HCT116 (cell line): ENCODE results near the gene FGG. TPM values are rescaled to one million over a fixed set of nuclear protein-coding genes. Genes with fewer than 3 reads are reported as not detected.
"Not testable (repeated sequence)": the region's sequence is repeated elsewhere in the genome, so short reads cannot be mapped to it uniquely, and the experiment has no call there.

Experiments
- ATAC-seq: fragments of 200-7000 bp; cut with Tn5 transposase; 2 replicates; pipeline ENCODE4 v1.9.1; 2020; ENCODE audit warnings: mild to moderate bottlenecking, moderate library complexity
- BruUV-seq: library from RNA; stranded (reverse); fragments of 400-500 nt; replicated peaks from 2 replicates; lab custom pipeline; 2021; lab: Mats Ljungman, UMichigan
- CTCF ChIA-PET: fragments of 300-600 bp; sonication (Branson Sonifier 250); formaldehyde crosslinking; loops from one replicate; lab custom pipeline; 2021; ENCODE audit warnings: antibody characterized with exemption; lab: Charles Lee
- POLR2A ChIA-PET: fragments of 300-600, 350-600 bp; sonication (Branson Sonifier 250); formaldehyde crosslinking; loops from one replicate; lab custom pipeline; 2021; ENCODE audit warnings: antibody characterized with exemption; lab: Charles Lee
- RAD21 ChIA-PET, 2 experiments: fragments of 300-600 bp; sonication (Branson Sonifier 250); formaldehyde crosslinking; loops; one replicate each; lab custom pipeline; 2023; ENCODE audit warnings: low total read pairs in 2 of 2; ENCODE audit not compliant: uncharacterized antibody in 2 of 2, unreplicated experiment in 2 of 2, low non-redundant PET in 1 of 2; lab: Charles Lee
- DNase-seq: peaks from one replicate; pipeline ENCODE4 v3.0.0-alpha.2; 2010; ENCODE audit warnings: low read depth, low spot score
- H2AFZ ChIP-seq: fragments of 200-600 bp; shearing (Covaris generic), sonication (generic); 2 replicates; pipeline ENCODE4 v1.6.1; 2017; ENCODE audit warnings: low read depth, mixed run types, mixed read lengths, antibody characterized with exemption, low read length; ENCODE audit not compliant: poor library complexity, severe bottlenecking
- H3K27ac ChIP-seq: 2 replicates; pipeline ENCODE4 v1.5.1; 2012; ENCODE audit warnings: low read depth, low read length
- H3K27me3 ChIP-seq: fragments of 200-600 bp; sonication (generic); 2 replicates; pipeline ENCODE4 v1.6.1; 2016; ENCODE audit warnings: mixed run types, low read length, mixed read lengths; ENCODE audit not compliant: insufficient read depth
- H3K36me3 ChIP-seq, 2 experiments: fragments of 200-500 bp in 1 of 2; fragments of 200-600 bp in 1 of 2; sonication (Bioruptor generic) in 1 of 2; sonication (generic) in 1 of 2; 2 replicates each; pipeline versions ENCODE4 v1.5.1 to v1.6.1; 2014 to 2016; ENCODE audit warnings: low read length in 2 of 2, inconsistent platforms in 1 of 2, mixed read lengths in 1 of 2, mixed run types in 1 of 2; ENCODE audit not compliant: insufficient read depth in 2 of 2, control insufficient read depth in 1 of 2
- H3K4me1 ChIP-seq, 2 experiments: fragments of 200-600 bp in 1 of 2; sonication (generic) in 1 of 2; 2 replicates each; pipeline versions ENCODE4 v1.5.1 to v1.6.1; 2012 to 2017; ENCODE audit warnings: low read length in 2 of 2, inconsistent platforms in 1 of 2, mild to moderate bottlenecking in 1 of 2, mixed read lengths in 1 of 2, mixed run types in 1 of 2, moderate library complexity in 1 of 2; ENCODE audit not compliant: insufficient read depth in 2 of 2, control insufficient read depth in 1 of 2
- H3K4me2 ChIP-seq: fragments of 200-600 bp; sonication (generic); 2 replicates; pipeline ENCODE4 v1.6.1; 2017; ENCODE audit warnings: mixed run types, low read length, mixed read lengths
- H3K4me3 ChIP-seq, 2 experiments: fragments of 200-600 bp in 1 of 2; sonication (generic) in 1 of 2; replicated peaks in 1 of 2; 2 replicates each; pipeline ENCODE4 v1.5.1; 2011 to 2016; ENCODE audit warnings: low read length in 2 of 2, control low read depth in 1 of 2, low read depth in 1 of 2, mild to moderate bottlenecking in 1 of 2, mixed read lengths in 1 of 2, mixed run types in 1 of 2
- H3K79me2 ChIP-seq: fragments of 200-600 bp; sonication (generic); 2 replicates; pipeline ENCODE4 v1.6.1; 2017; ENCODE audit warnings: mild to moderate bottlenecking, mixed run types, low read length, moderate library complexity, mixed read lengths; ENCODE audit not compliant: insufficient read depth
- H3K9ac ChIP-seq: fragments of 200-600 bp; sonication (generic); 2 replicates; pipeline ENCODE4 v1.6.1; 2016; ENCODE audit warnings: low read length, mixed read lengths
- H3K9me2 ChIP-seq: fragments of 200-600 bp; sonication (generic), shearing (Covaris generic); 2 replicates; pipeline ENCODE4 v1.6.1; 2017; ENCODE audit warnings: mixed run types, mild to moderate bottlenecking, moderate library complexity; ENCODE audit not compliant: insufficient read depth
- H3K9me3 ChIP-seq, 2 experiments: fragments of 200-500 bp in 1 of 2; fragments of 200-600 bp in 1 of 2; sonication (Bioruptor generic) in 1 of 2; sonication (generic) in 1 of 2; 2 replicates each; pipeline ENCODE4 v1.6.1; 2014 to 2017; ENCODE audit warnings: low read length in 2 of 2, mixed read lengths in 2 of 2, inconsistent platforms in 1 of 2, low read depth in 1 of 2, mild to moderate bottlenecking in 1 of 2, mixed run types in 1 of 2, moderate library complexity in 1 of 2; ENCODE audit not compliant: control insufficient read depth in 1 of 2, insufficient read depth in 1 of 2
- H4K20me1 ChIP-seq: fragments of 200-600 bp; sonication (generic), shearing (Covaris generic); 2 replicates; pipeline ENCODE4 v1.6.1; 2017; ENCODE audit warnings: mixed run types, mild to moderate bottlenecking, moderate library complexity; ENCODE audit not compliant: insufficient read depth
- CEBPB ChIP-seq: IDR thresholded peaks from 2 replicates; pipeline ENCODE4 v1.6.1; 2012; ENCODE audit warnings: low read depth
- EGR1 ChIP-seq: IDR thresholded peaks from 2 replicates; pipeline ENCODE4 v1.6.1; 2012; ENCODE audit warnings: low read depth
- ELF1 ChIP-seq: IDR thresholded peaks from 2 replicates; pipeline ENCODE4 v1.6.1; 2012; ENCODE audit warnings: low read depth, borderline replicate concordance
- EZH2 ChIP-seq: fragments of 200-600 bp; sonication (generic); IDR thresholded peaks from 2 replicates; pipeline ENCODE4 v1.6.1; 2017; ENCODE audit warnings: antibody characterized with exemption, mixed run types
- EZH2phosphoT487 ChIP-seq: fragments of 200-600 bp; IDR thresholded peaks from 2 replicates; pipeline ENCODE4 v1.6.1; 2018; ENCODE audit warnings: antibody characterized with exemption, borderline replicate concordance
- FOSL1 ChIP-seq: IDR thresholded peaks from 2 replicates; pipeline ENCODE4 v1.6.1; 2012; ENCODE audit warnings: low read depth
- POLR2A ChIP-seq: IDR thresholded peaks from 2 replicates; pipeline ENCODE4 v1.7.0; 2011; ENCODE audit warnings: borderline replicate concordance; ENCODE audit not compliant: insufficient read depth, insufficient read length; ENCODE audit errors: extremely low read depth
- POLR2AphosphoS5 ChIP-seq: IDR thresholded peaks from 2 replicates; pipeline ENCODE4 v1.6.1; 2011; ENCODE audit warnings: mild to moderate bottlenecking, low read depth, low read length, moderate library complexity
- SIN3A ChIP-seq: IDR thresholded peaks from 2 replicates; pipeline ENCODE4 v1.6.1; 2012; ENCODE audit warnings: low read depth
- SRF ChIP-seq: IDR thresholded peaks from 2 replicates; pipeline ENCODE4 v1.6.1; 2012; ENCODE audit warnings: low read depth
- YY1 ChIP-seq: IDR thresholded peaks from 2 replicates; pipeline ENCODE4 v1.6.1; 2011; ENCODE audit warnings: low read length, low read depth, moderate library complexity, mild to moderate bottlenecking; ENCODE audit not compliant: insufficient replicate concordance; ENCODE audit errors: extremely low read depth
- ZFX ChIP-seq: fragments of 450-650 bp; IDR thresholded peaks from 2 replicates; pipeline ENCODE4 v1.6.1; 2017
- ZNF274 ChIP-seq: fragments of 200-500 bp; sonication (Bioruptor generic); IDR thresholded peaks from 2 replicates; pipeline ENCODE4 v1.6.1; 2014; ENCODE audit warnings: mild to moderate bottlenecking, low read depth, low read length, inconsistent platforms
- intact Hi-C: fragments of 100-400 bp; cut with micrococcal nuclease; formaldehyde crosslinking; loops from 2 replicates; pipeline ENCODE4 v1.10.0; 2022
- total RNA-seq: library from RNA; stranded (reverse); gene quantifications from one replicate; pipeline ENCODE4 v1.2.1, GENCODE V29; 2021; ENCODE audit not compliant: unreplicated experiment
- TF ChIP-seq, protein P1 (sequence below): IDR thresholded peaks from 2 replicates; pipeline ENCODE4 v1.6.1; 2012
- TF ChIP-seq, protein P2 (sequence below), 3 experiments: fragments of 200-600 bp in 1 of 3; sonication (generic) in 1 of 3; IDR thresholded peaks in 2 of 3; conservative IDR thresholded peaks in 1 of 3; 2 replicates each; pipeline ENCODE4 v1.5.1; 2012 to 2017; ENCODE audit warnings: low read depth in 2 of 3, low read length in 2 of 3, antibody characterized with exemption in 1 of 3, borderline replicate concordance in 1 of 3, control low read depth in 1 of 3, mild to moderate bottlenecking in 1 of 3, mixed read lengths in 1 of 3, mixed run types in 1 of 3, moderate library complexity in 1 of 3; ENCODE audit not compliant: insufficient read depth in 1 of 3
- TF ChIP-seq, protein P3 (sequence below): IDR thresholded peaks from 2 replicates; pipeline ENCODE4 v1.6.1; 2012

FGG gene
- total RNA-seq, 1 experiment from 2014 or later, result 2.7 TPM

DNA sequence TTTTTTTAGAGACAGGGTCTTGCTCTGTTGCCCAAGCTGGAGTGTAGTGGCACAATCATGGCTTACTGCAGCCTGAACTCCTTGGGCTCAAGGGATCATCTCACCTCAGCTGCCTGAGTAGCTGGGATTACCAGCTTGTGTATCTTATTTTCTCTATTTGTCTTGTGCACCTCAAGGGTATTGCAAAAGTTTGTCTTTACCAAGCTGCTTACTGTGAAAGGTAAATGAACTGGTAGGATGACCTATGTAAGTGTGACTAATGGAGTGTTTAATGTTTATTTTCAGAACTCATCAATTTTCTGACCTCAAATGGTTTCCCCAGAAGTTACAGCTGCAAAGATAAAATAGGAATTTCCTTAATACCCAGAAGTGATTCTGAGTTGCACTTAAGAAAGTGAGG is 16.6 kb downstream of the FGG start:
- H3K9ac ChIP-seq, result no peak overlapping the region
- no peaks in the 10 kb centered on the region for H3K9me3 ChIP-seq
- no peaks in the 10 kb centered on the region for H4K20me1 ChIP-seq
- no TSS peak for BruUV-seq
- no peaks in the 10 kb centered on the region for H3K27me3 ChIP-seq
- CTCF ChIA-PET, result interaction anchor here (1.1 to 2.2 kb wide), 3 partner anchors 13 to 36 kb away, joined by 3 to 6 read pairs (median 3); no protein-coding TSS in a partner anchor
- H3K36me3 ChIP-seq, result no peaks in the 10 kb centered on the region
- H3K79me2 ChIP-seq, result no peaks in the 10 kb centered on the region
- ATAC-seq, result no peak
- TF ChIP-seq, protein P1, sequence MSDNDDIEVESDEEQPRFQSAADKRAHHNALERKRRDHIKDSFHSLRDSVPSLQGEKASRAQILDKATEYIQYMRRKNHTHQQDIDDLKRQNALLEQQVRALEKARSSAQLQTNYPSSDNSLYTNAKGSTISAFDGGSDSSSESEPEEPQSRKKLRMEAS, result no peak
- no peak for TF ChIP-seq ELF1
- no peak for TF ChIP-seq ZFX
- no peak for TF ChIP-seq EZH2
- no peak for TF ChIP-seq EGR1
- TF ChIP-seq, protein P2, sequence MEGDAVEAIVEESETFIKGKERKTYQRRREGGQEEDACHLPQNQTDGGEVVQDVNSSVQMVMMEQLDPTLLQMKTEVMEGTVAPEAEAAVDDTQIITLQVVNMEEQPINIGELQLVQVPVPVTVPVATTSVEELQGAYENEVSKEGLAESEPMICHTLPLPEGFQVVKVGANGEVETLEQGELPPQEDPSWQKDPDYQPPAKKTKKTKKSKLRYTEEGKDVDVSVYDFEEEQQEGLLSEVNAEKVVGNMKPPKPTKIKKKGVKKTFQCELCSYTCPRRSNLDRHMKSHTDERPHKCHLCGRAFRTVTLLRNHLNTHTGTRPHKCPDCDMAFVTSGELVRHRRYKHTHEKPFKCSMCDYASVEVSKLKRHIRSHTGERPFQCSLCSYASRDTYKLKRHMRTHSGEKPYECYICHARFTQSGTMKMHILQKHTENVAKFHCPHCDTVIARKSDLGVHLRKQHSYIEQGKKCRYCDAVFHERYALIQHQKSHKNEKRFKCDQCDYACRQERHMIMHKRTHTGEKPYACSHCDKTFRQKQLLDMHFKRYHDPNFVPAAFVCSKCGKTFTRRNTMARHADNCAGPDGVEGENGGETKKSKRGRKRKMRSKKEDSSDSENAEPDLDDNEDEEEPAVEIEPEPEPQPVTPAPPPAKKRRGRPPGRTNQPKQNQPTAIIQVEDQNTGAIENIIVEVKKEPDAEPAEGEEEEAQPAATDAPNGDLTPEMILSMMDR (IDR thresholded peaks at IDR 0.05 in 2 of 3, conservative IDR thresholded peaks at IDR 0.05 in 1 of 3; ENCODE audit: borderline replicate concordance in 1 of 3, insufficient read depth in 1 of 3, low read depth in 2 of 3, low read length in 2 of 3), result no peak
- TF ChIP-seq SRF, result no peak
- TF ChIP-seq POLR2AphosphoS5, result no peak
- no peak for TF ChIP-seq EZH2phosphoT487
- no peak for TF ChIP-seq POLR2A
- no peak for TF ChIP-seq FOSL1
- TF ChIP-seq CEBPB, result no peak
- TF ChIP-seq, protein P3, sequence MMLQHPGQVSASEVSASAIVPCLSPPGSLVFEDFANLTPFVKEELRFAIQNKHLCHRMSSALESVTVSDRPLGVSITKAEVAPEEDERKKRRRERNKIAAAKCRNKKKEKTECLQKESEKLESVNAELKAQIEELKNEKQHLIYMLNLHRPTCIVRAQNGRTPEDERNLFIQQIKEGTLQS, result no peak
- no peak for TF ChIP-seq SIN3A
- no peak for TF ChIP-seq YY1
- no peak for TF ChIP-seq ZNF274
- no peak overlapping the region for H2AFZ ChIP-seq
- DNase-seq, result no peak
- RAD21 ChIA-PET, result no interaction called here
- H3K4me2 ChIP-seq, result no peak overlapping the region
- no peak overlapping the region for H3K27ac ChIP-seq
- H3K9me2 ChIP-seq, result no peaks in the 10 kb centered on the region
- no peaks in the 10 kb centered on the region for H3K4me1 ChIP-seq
- H3K4me3 ChIP-seq, result no peak overlapping the region
- intact Hi-C loops, result no loop called here
- POLR2A ChIA-PET, result no interaction called here

DNA sequence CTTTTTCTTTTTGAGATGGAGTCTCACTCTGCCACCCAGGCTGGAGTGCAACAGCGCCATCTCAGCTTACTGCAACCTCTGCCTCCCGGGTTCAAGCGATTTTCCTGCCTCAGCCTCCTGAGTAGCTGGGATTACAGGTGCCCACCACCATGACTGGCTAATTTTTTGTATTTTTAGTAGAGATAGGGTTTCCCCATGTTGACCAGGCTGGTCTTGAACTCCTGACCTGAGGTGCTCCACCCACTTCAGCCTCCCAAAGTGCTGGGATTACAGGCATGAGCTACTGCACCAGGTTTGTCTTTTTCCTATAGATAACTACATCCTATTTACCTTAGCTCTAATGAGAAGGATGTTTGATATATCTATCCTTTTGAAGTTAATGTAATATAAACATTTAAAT is 18.1 kb downstream of the FGG start:
- H3K27me3 ChIP-seq, H3K9me2 ChIP-seq, H3K9me3 ChIP-seq, H3K79me2 ChIP-seq, H3K4me3 ChIP-seq, H3K4me1 ChIP-seq, H2AFZ ChIP-seq, RAD21 ChIA-PET, H4K20me1 ChIP-seq, DNase-seq, ATAC-seq, H3K36me3 ChIP-seq, H3K9ac ChIP-seq, H3K4me2 ChIP-seq, H3K27ac ChIP-seq, intact Hi-C loops, BruUV-seq: not testable (repeated sequence)
- CTCF ChIA-PET, result interaction anchor here (1.0 to 2.2 kb wide), 2 partner anchors 13 to 35 kb away, joined by 3 to 6 read pairs; no protein-coding TSS in a partner anchor
- POLR2A ChIA-PET, result interaction anchor here (1.1 kb wide), 1 partner anchor 9 kb away, joined by 3 read pairs; no protein-coding TSS in a partner anchor
